GM10248 (cell line): ENCODE results near the gene SCRT2.

Source experiments
- CTCF ChIA-PET: fragments of 300-600 bp; sonication (Branson Sonifier 250); formaldehyde crosslinking; extraction: SDS; loops from one replicate; lab custom pipeline; 2021; ENCODE audit warnings: antibody characterized with exemption; lab: Yijun Ruan, JAX
- POLR2A ChIA-PET: fragments of 350-650 bp; sonication (Branson Sonifier 250); formaldehyde crosslinking; extraction: SDS; loops from one replicate; lab custom pipeline; 2020; ENCODE audit warnings: antibody characterized with exemption; lab: Yijun Ruan, JAX
- DNase-seq: peaks from one replicate; pipeline ENCODE4 v3.0.0; 2012; ENCODE audit errors: extremely low spot score
- TF ChIP-seq, protein P1 (sequence below): IDR thresholded peaks from 2 replicates; pipeline ENCODE4 v1.5.1; 2012; ENCODE audit warnings: mild to moderate bottlenecking, low read depth; ENCODE audit errors: extremely low read depth, missing control alignments, control extremely low read depth

SCRT2 gene

DNA sequence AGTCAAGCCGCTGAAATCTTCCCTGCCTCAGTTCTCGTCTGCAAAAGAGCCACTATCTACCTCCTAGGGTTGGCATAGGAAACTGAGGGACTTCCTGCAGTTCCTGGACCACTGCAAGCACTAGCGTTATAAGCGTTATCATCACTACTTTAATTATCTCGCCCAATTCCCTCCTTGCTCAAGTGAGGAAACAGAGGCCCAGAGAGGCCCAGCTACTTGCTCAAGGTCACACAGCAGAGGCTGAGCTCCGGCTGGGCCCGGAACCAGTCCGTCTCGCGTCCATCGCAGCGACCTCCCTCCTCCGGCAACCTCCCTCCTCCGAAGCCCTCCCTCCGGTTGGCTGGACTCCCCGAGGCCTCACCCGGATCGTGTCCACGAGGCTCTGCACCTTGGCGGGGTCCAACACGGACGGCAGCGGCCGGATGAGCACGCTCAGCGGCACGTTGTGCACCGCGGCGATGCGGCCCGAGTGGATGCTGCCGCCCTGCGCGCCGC, 22.9 kb downstream of the SCRT2 start:
- ChIA-PET CTCF (no interaction called here), POLR2A (no interaction called here)
- TF ChIP-seq, protein P1, sequence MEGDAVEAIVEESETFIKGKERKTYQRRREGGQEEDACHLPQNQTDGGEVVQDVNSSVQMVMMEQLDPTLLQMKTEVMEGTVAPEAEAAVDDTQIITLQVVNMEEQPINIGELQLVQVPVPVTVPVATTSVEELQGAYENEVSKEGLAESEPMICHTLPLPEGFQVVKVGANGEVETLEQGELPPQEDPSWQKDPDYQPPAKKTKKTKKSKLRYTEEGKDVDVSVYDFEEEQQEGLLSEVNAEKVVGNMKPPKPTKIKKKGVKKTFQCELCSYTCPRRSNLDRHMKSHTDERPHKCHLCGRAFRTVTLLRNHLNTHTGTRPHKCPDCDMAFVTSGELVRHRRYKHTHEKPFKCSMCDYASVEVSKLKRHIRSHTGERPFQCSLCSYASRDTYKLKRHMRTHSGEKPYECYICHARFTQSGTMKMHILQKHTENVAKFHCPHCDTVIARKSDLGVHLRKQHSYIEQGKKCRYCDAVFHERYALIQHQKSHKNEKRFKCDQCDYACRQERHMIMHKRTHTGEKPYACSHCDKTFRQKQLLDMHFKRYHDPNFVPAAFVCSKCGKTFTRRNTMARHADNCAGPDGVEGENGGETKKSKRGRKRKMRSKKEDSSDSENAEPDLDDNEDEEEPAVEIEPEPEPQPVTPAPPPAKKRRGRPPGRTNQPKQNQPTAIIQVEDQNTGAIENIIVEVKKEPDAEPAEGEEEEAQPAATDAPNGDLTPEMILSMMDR = no peak
- DNase-seq = no peak

DNA sequence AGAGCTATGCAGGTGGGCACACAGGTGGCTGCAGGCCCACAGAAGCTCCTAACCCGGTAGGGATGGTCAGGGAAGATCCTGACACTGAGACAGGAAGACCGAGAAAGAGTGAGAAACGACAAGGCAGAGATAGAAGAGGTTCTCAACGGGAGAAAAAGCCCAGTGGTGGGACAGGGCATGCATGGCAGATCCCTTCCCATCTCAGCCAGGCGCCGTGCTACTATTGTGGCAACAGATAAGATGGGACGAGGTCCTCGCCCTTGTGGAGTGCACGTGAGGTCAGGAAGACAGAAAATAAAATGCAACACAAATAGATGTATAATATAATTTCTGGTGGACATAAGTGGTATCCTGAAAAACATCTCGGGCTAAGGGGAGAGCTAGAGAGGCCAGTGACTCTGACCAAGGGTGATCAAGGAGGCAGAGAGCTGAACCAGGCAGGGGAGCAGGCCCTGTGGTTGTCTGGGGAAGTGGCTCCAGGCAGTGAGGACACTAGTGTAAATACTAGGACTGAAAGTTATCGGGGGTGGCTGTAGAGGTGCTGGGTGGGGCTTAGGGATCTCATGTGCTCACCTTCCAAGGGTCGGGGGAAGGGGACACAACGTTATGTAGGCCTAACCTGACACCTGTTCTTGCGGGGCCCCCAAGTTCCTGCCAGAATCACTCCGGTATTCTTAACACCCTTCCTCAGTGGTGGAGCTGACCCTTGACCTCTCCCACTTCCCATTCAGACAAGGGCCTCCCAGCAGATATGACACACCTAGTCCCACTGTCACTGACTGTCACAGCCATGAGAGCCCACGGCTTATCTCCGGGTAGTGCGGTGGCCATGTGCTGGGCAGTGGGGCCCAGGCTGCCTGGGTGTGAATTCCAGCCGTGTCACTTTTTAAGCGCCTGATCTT, 23.6 kb downstream of the SCRT2 start:
- TF ChIP-seq, protein P1 = no peak
- ChIA-PET CTCF (interaction anchor here (0.7 to 1.4 kb wide), 3 partner anchors 33 to 220 kb away, joined by 3 to 4 read pairs (median 3); no protein-coding TSS in a partner anchor), POLR2A (interaction anchor here (0.6 kb wide), 1 partner anchor 15 kb away, joined by 4 read pairs; no protein-coding TSS in a partner anchor)
- no peak for DNase-seq

DNA sequence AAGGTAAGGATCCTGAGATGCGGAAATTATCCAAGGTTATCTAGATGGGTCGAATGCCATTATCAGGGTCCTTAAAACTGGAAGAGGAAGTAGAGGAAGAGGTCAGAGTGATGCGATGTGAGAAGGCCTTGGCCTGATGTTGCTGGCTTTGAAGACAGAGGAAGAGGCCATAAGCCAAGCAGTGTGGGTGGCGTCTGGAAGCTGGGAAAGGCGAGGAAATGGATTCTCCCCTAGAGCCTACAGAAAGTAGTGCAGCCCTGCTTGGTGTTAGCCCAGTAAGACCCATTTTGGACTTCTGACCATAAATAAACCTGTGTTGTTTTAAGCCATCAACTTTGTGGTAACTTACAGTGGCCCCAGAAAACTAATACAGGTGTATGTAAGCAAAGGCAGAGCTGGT, 24.6 kb downstream of the SCRT2 start:
- POLR2A ChIA-PET = no interaction called here
- TF ChIP-seq, protein P1 = no peak

DNA sequence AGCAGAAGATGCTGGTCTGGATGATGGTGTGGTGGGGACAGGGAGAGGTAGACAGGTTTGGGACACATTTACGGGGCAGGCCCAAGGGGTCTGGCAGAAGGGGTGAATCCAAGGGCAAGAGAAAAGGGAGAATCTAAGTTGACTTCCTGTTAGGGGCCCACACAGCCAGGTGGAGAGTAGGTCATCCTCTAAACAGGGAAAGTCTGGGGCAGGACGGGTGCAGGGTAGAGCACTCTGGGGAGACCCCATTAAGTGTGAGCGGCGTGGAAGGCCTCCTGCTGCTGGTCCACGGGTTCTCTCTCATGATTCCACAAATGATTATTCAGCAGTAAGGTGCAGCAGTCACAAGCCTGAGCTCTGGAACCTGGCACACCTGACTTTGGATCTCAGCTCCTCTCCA, 25.3 kb downstream of the SCRT2 start:
- TF ChIP-seq, protein P1 = no peak
- CTCF ChIA-PET = no interaction called here
- POLR2A ChIA-PET = no interaction called here
- no peak for DNase-seq

More for the DNA sequence above, 24.6 kb downstream of the SCRT2 start:
- no peak for DNase-seq
- CTCF ChIA-PET = interaction anchor here (0.7 to 1.4 kb wide), 3 partner anchors 32 to 219 kb away, joined by 3 to 4 read pairs (median 3); no protein-coding TSS in a partner anchor

DNA sequence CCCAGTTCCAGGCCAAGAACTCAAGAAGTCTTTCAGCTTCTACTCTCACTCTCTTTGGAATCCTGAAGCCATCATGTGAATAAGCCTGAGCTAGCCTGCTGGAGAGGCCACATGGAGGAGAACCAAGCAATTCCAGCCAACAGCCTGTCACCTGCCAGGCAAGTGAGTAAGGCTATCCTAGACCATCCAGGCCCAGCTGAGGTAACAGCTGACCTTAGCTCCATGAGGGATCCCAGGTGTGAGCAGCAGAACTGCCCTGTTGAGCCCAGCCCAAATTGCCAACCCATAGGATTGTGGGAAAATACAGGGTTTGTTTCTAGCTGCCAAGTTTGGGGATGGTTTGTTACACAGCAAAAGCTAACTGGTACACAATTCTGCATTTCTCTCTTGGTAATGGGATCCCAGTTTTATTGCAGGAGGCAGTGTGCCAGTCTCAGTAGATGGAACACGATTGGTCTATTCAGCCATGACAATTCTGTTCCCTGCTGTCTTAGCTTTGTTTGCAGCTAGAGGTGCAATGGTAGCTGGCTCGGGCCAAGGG, 28.1 kb downstream of the SCRT2 start:
- DNase-seq = no peak
- ChIA-PET CTCF (interaction anchor here (0.9 to 6.6 kb wide), 11 partner anchors 13 to 293 kb away, joined by 3 to 138 read pairs (median 7); partner anchors contain the start of genes CSNK2A1 and SLC52A3), POLR2A (no interaction called here)
- TF ChIP-seq, protein P1 = no peak

DNA sequence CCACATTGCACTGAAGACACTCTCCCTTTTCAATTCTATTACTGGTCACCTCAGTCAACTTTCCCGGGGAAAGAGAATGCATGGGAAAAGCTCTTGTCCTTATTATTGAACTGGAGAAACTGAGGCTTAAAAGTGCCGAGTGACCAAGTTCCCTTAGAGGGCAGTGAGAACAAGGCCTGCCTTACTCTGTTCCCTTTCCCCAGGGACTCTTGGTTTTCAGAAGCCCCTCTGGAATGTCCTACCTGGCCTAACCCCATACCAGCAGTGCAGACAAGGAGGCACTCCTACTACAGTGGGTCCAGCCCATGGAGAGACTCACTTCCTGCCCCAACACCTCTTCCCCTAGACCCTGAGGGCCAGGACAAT, 28.8 kb downstream of the SCRT2 start:
- DNase-seq = no peak
- TF ChIP-seq, protein P1 = no peak
- ChIA-PET POLR2A (no interaction called here), CTCF (interaction anchor here (0.9 to 6.6 kb wide), 12 partner anchors 14 to 293 kb away, joined by 3 to 138 read pairs (median 8); partner anchors contain the start of gene CSNK2A1)
